Hepatocyte (in vitro differentiated cells): ENCODE data around the gene EPHA6.

ENCODE experiments used
- CTCF ChIP-seq: fragments of 200-600 bp; sonication (generic); IDR thresholded peaks from 2 replicates; pipeline ENCODE4 v1.5.1; 2016; ENCODE audit warnings: antibody characterized with exemption, mild to moderate bottlenecking; ENCODE audit not compliant: poor library complexity
- EZH2 ChIP-seq: fragments of 200-600 bp; sonication (generic); IDR thresholded peaks from 2 replicates; pipeline ENCODE4 v1.6.1; 2016; ENCODE audit warnings: antibody characterized with exemption, mild to moderate bottlenecking, borderline replicate concordance
- EZH2phosphoT487 ChIP-seq: fragments of 200-600 bp; sonication (generic); IDR thresholded peaks from one replicate; pipeline ENCODE4 v1.6.1; 2018; ENCODE audit warnings: antibody characterized with exemption, mild to moderate bottlenecking, low read depth, moderate library complexity; ENCODE audit not compliant: unreplicated experiment, severe bottlenecking

- TF ChIP-seq EZH2phosphoT487 (no peak), CTCF (no peak), EZH2 (no peak)
These were observed 842.2 kb downstream of the EPHA6 start for GRCh38 chr3:97656638-97657037.
